B cell (primary cell): ENCODE results near the gene PHF23. TPM values are rescaled to one million over a fixed set of nuclear protein-coding genes. Genes with fewer than 3 reads are reported as not detected.
A peak's percentile ranks its signal among the peaks of the same experiment; 100 is the strongest.

Source experiments
- ATAC-seq: fragments of 200-7000 bp; cut with Tn5 transposase; one replicate; pipeline ENCODE4 v1.10.0; 2021; ENCODE audit warnings: low read depth, mild to moderate bottlenecking, moderate number of reproducible peaks, moderate library complexity
- CTCF ChIA-PET: fragments of 350-600 bp; sonication (Branson Sonifier 250); formaldehyde crosslinking; loops from one replicate; lab custom pipeline; 2021; ENCODE audit warnings: antibody characterized with exemption, inconsistent platforms; lab: Charles Lee
- POLR2A ChIA-PET: fragments of 350-600 bp; sonication (Branson Sonifier 250); formaldehyde crosslinking; loops from one replicate; lab custom pipeline; 2021; ENCODE audit warnings: antibody characterized with exemption; lab: Charles Lee
- DNase-seq: peaks from one replicate; pipeline ENCODE4 v3.0.0; 2013
- H2AFZ ChIP-seq: 2 replicates; pipeline ENCODE4 v1.6.1; 2012; ENCODE audit warnings: mild to moderate bottlenecking, low read depth, low read length; ENCODE audit not compliant: insufficient read depth, poor library complexity, severe bottlenecking
- H3K27ac ChIP-seq, 2 donors: 1 replicate in 1 of 2; 2 replicates in 1 of 2; pipeline ENCODE4 v1.5.1; 2012 to 2013; ENCODE audit warnings: low read length in 2 of 2, mild to moderate bottlenecking in 2 of 2, moderate library complexity in 1 of 2
- H3K27me3 ChIP-seq, 4 experiments: fragments of 200-600 bp in 1 of 4; sonication (generic) in 1 of 4; replicated peaks in 1 of 4; 1 replicate in 2 of 4; 2 replicates in 2 of 4; pipeline versions ENCODE4 v1.6.1 to v1.7.0; 2013 to 2016; ENCODE audit warnings: low read length in 3 of 4, mild to moderate bottlenecking in 2 of 4, mixed read lengths in 1 of 4, moderate library complexity in 1 of 4; ENCODE audit not compliant: insufficient read depth in 4 of 4, control insufficient read depth in 3 of 4; ENCODE audit errors: control extremely low read depth in 1 of 4
- H3K36me3 ChIP-seq, 2 experiments: replicated peaks in 1 of 2; 1 replicate in 1 of 2; 2 replicates in 1 of 2; pipeline versions ENCODE4 v1.6.1 to v1.7.1; 2013; ENCODE audit warnings: low read length in 1 of 2; ENCODE audit not compliant: insufficient read depth in 2 of 2, control insufficient read depth in 1 of 2; ENCODE audit errors: control extremely low read depth in 1 of 2, extremely low read depth in 1 of 2
- H3K4me1 ChIP-seq, 2 donors: fragments of 200-600 bp in 1 of 2; sonication (generic) in 1 of 2; 1 replicate in 1 of 2; 2 replicates in 1 of 2; pipeline versions ENCODE4 v1.5.1 to v1.6.1; 2013 to 2017; ENCODE audit warnings: low read length in 2 of 2; ENCODE audit not compliant: control insufficient read depth in 2 of 2, insufficient read depth in 2 of 2
- H3K4me2 ChIP-seq: replicated peaks from 2 replicates; pipeline ENCODE3; 2012; ENCODE audit warnings: mild to moderate bottlenecking, low read depth, low read length; ENCODE audit not compliant: poor library complexity, severe bottlenecking
- H3K4me3 ChIP-seq, 5 experiments: fragments of 200-600 bp in 1 of 5; sonication (generic) in 1 of 5; 1 replicate in 3 of 5; 2 replicates in 2 of 5; pipeline versions ENCODE4 v1.5.1 to v1.7.0; 2011 to 2016; ENCODE audit warnings: low read length in 4 of 5, mild to moderate bottlenecking in 4 of 5, low read depth in 2 of 5, control low read depth in 1 of 5, moderate library complexity in 1 of 5; ENCODE audit not compliant: insufficient read depth in 1 of 5; ENCODE audit errors: control extremely low read depth in 1 of 5, extremely low read depth in 1 of 5
- H3K79me2 ChIP-seq: fragments of 200-600 bp; sonication (generic); one replicate; pipeline ENCODE4 v1.6.0; 2016; ENCODE audit warnings: low read length; ENCODE audit not compliant: control insufficient read depth, insufficient read depth
- H3K9ac ChIP-seq: fragments of 200-600 bp; sonication (generic); 2 replicates; pipeline ENCODE4 v1.6.1; 2017; ENCODE audit warnings: mild to moderate bottlenecking, low read length, moderate library complexity
- H3K9me3 ChIP-seq, 3 donors: one replicate each; pipeline versions ENCODE4 v1.6.1 to v1.7.1; 2013; ENCODE audit warnings: low read length in 2 of 3; ENCODE audit not compliant: control insufficient read depth in 2 of 3, insufficient read depth in 1 of 3; ENCODE audit errors: control extremely low read depth in 1 of 3
- H4K20me1 ChIP-seq: 2 replicates; pipeline ENCODE4 v1.6.0; 2012; ENCODE audit warnings: mild to moderate bottlenecking, low read length; ENCODE audit not compliant: insufficient read depth, control insufficient read depth, poor library complexity, severe bottlenecking
- H3K27ac Mint-ChIP-seq: one replicate; pipeline ENCODE4 v1.8.0; 2021; ENCODE audit warnings: mixed read lengths
- H3K27me3 Mint-ChIP-seq: one replicate; pipeline ENCODE4 v1.8.0; 2021; ENCODE audit warnings: mixed read lengths
- H3K4me1 Mint-ChIP-seq: one replicate; pipeline ENCODE4 v1.8.0; 2021; ENCODE audit warnings: mixed read lengths
- H3K4me3 Mint-ChIP-seq: one replicate; pipeline ENCODE4 v1.8.0; 2021; ENCODE audit warnings: mixed read lengths
- H3K9me3 Mint-ChIP-seq: one replicate; pipeline ENCODE4 v1.8.0; 2022; ENCODE audit warnings: mixed read lengths; ENCODE audit not compliant: insufficient read depth
- CTCF ChIP-seq: fragments of 200-600 bp; IDR thresholded peaks from one replicate; pipeline ENCODE4 v1.8.0; 2022; ENCODE audit warnings: antibody characterized with exemption, mild to moderate bottlenecking
- EZH2 ChIP-seq: IDR thresholded peaks from 2 replicates; pipeline ENCODE4 v1.6.1; 2012; ENCODE audit warnings: borderline replicate concordance, low read depth, mild to moderate bottlenecking, moderate library complexity, low read length; ENCODE audit not compliant: insufficient read depth, poor library complexity, severe bottlenecking
- WGBS: methylation state at CpG from one replicate; pipeline ENCODE4 v1.1.5; 2013; ENCODE audit warnings: missing lambda C conversion rate; ENCODE audit not compliant: insufficient coverage; 5-methylcytosine and 5-hydroxymethylcytosine counted together
- intact Hi-C: fragments of 100-400 bp; cut with micrococcal nuclease; formaldehyde crosslinking; loops from one replicate; pipeline ENCODE4 v1.10.0; 2022
- polyA plus RNA-seq: library from polyadenylated mRNA; depleted of rRNA; stranded (reverse); fragments of >200 nt; gene quantifications from 2 replicates; pipeline ENCODE4 v1.2.3, GENCODE V29; 2012
- total RNA-seq, 2 donors: library from RNA; stranded (reverse); fragments of 120-200 nt in 1 of 2; gene quantifications; 1 replicate in 1 of 2; 2 replicates in 1 of 2; pipeline versions ENCODE4 v1.2.3 to v1.2.4, GENCODE V29; 2013 to 2022

Gene PHF23
- total and polyA plus RNA-seq, 2 donors (not counting 1 experiment from before 2014, with no cell fraction given), result 17.6 to 42.3 TPM

GRCh38 chr17:7284911-7285310, 45.7 kb upstream of the PHF23 start:
- TF ChIP-seq CTCF (no peak), EZH2 (no peak)
- no peak for DNase-seq
- Mint-ChIP-seq H3K27me3 (peaks cover 39% of the 10 kb centered on the region), H3K4me3 (no peak overlapping the region), H3K27ac (no peak overlapping the region), H3K9me3 (no peaks in the 10 kb centered on the region), H3K4me1 (peaks cover 20% of the 10 kb centered on the region)
- Histone ChIP-seq H3K36me3 (no peaks in the 10 kb centered on the region), H3K4me3 (no peak overlapping the region), H3K79me2 (no peaks in the 10 kb centered on the region), H3K4me2 (no peak overlapping the region), H3K27me3 (peaks cover 0 to 57% (median 14%) of the 10 kb centered on the region in 4 experiments), H3K27ac (no peak overlapping the region), H3K9me3 (peaks cover 0 to 18% (median 0%) of the 10 kb centered on the region in 3 donors), H3K9ac (no peak overlapping the region), H2AFZ (no peak overlapping the region), H3K4me1 (peaks cover 20 to 31% of the 10 kb centered on the region in 2 donors), H4K20me1 (no peaks in the 10 kb centered on the region)
- ChIA-PET CTCF (interaction anchor here (1.3 to 10.9 kb wide), 4 partner anchors 13 to 228 kb away, joined by 3 to 115 read pairs (median 4); no protein-coding TSS in a partner anchor), POLR2A (no interaction called here)
- ATAC-seq, result no peak
- intact Hi-C loops, result no loop called here
- 93% methylated on average over 16 of the region's 16 CpGs for WGBS

DNA sequence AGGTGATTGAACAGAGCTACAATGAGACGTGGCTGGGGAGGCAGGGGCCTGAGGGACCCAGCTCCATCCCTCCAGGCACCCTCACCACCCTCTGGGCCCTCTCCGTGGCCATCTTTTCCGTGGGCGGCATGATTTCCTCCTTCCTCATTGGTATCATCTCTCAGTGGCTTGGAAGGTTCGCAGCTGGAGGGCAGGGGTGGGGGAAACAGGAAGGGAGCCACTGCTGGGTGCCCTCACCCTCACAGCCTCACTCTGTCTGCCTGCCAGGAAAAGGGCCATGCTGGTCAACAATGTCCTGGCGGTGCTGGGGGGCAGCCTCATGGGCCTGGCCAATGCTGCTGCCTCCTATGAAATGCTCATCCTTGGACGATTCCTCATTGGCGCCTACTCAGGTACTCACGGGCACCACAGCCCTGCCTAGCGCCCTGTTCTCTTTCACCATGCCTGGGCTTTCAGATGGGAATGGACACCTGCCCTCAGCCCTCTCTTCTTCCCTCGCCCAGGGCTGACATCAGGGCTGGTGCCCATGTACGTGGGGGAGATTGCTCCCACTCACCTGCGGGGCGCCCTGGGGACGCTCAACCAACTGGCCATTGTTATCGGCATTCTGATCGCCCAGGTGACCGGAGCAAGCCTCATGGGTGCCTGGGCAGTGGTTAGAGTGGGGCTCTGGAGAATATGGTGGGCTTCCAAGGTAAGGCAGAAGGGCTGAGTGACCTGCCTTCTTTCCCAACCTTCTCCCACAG, 44.4 kb upstream of the PHF23 start:
- H3K27me3 Mint-ChIP-seq, result peaks cover 37% of the 10 kb centered on the region
- H3K4me1 Mint-ChIP-seq, result peaks cover 20% of the 10 kb centered on the region
- peak overlapping the region; percentile 15 for H3K27ac Mint-ChIP-seq
- WGBS, result 86% methylated on average over 10 of the region's 18 CpGs
- no peak overlapping the region for H3K9ac ChIP-seq
- H3K79me2 ChIP-seq, result no peaks in the 10 kb centered on the region
- intact Hi-C loops, result no loop called here
- peaks cover 0 to 18% (median 0%) of the 10 kb centered on the region in 3 donors for H3K9me3 ChIP-seq
- H3K4me1 ChIP-seq, result peaks cover 20 to 31% of the 10 kb centered on the region in 2 donors
- H3K4me2 ChIP-seq, result no peak overlapping the region
- no peak overlapping the region for H2AFZ ChIP-seq
- TF ChIP-seq CTCF, result no peak
- no peak for TF ChIP-seq EZH2
- peak overlapping the region; percentile 19 for H3K4me3 Mint-ChIP-seq
- peaks cover 0 to 54% (median 13%) of the 10 kb centered on the region in 4 experiments for H3K27me3 ChIP-seq
- no peak overlapping the region for H3K27ac ChIP-seq
- H3K36me3 ChIP-seq, result no peaks in the 10 kb centered on the region
- no peaks in the 10 kb centered on the region for H3K9me3 Mint-ChIP-seq
- H3K4me3 ChIP-seq, result no peak overlapping the region
- POLR2A ChIA-PET, result interaction anchor here (0.6 to 1.8 kb wide), 2 partner anchors 13 to 196 kb away, joined by 3 to 4 read pairs; partner anchors contain the start of gene ZBTB4
- DNase-seq, result no peak
- no peaks in the 10 kb centered on the region for H4K20me1 ChIP-seq
- CTCF ChIA-PET, result interaction anchor here (0.6 to 10.9 kb wide), 6 partner anchors 10 to 237 kb away, joined by 3 to 115 read pairs (median 4); no protein-coding TSS in a partner anchor
- no peak for ATAC-seq
